Measurements from ENCODE around the gene NEURL1.

The NEURL1 gene

GRCh38 chr10:103550229-103550628 lies 56.7 kb downstream of the NEURL1 start:
- Histone ChIP-seq H3K9me3 (ENCODE audit: control insufficient read depth, low read length) (no peaks in the 10 kb centered on the region), H2BK12ac (ENCODE audit: low read length in 2 of 2) (no peak overlapping the region), H2AK5ac (ENCODE audit: low read length, severe bottlenecking) (no peak overlapping the region), H2BK5ac (ENCODE audit: low read depth, low read length, poor library complexity, severe bottlenecking) (no peak overlapping the region), H3K23ac (ENCODE audit: low read length in 2 of 2) (no peak overlapping the region), H3K14ac (ENCODE audit: low read length in 2 of 2) (no peak overlapping the region), H3K79me1 (replicated peaks; ENCODE audit: low read length, poor library complexity, severe bottlenecking) (no peaks in the 10 kb centered on the region), H3K27me3 (ENCODE audit: control insufficient read depth in 1 of 2, insufficient read depth in 1 of 2, low read length in 2 of 2) (peaks cover 85% of the 10 kb centered on the region in 2 experiments), H3K36me3 (ENCODE audit: control insufficient read depth in 1 of 2, insufficient read depth in 2 of 2, low read depth in 1 of 2, low read length in 2 of 2) (no peaks in the 10 kb centered on the region), H3K4ac (ENCODE audit: low read depth in 1 of 2, low read length in 2 of 2) (no peak overlapping the region), H4K8ac (ENCODE audit: low read length) (no peak overlapping the region), H3K4me3 (ENCODE audit: insufficient read depth in 1 of 2, low read depth in 1 of 2, low read length in 2 of 2) (no peak overlapping the region), H4K91ac (ENCODE audit: low read length) (no peak overlapping the region), H2BK15ac (ENCODE audit: low read depth, poor library complexity, severe bottlenecking) (no peak overlapping the region), H2BK120ac (ENCODE audit: low read depth, low read length) (no peak overlapping the region), H3K4me2 (ENCODE audit: low read length, poor library complexity, severe bottlenecking) (no peak overlapping the region), H3K27ac (ENCODE audit: low read length, poor library complexity, severe bottlenecking) (no peak overlapping the region), H3K18ac (ENCODE audit: low read depth in 1 of 2, low read length in 2 of 2) (no peak overlapping the region), H3K9ac (ENCODE audit: low read length) (no peak overlapping the region), H2AFZ (ENCODE audit: low read depth, low read length) (no peak overlapping the region), H3K4me1 (ENCODE audit: control insufficient read depth, insufficient read depth, low read depth, low read length) (peaks cover 4% of the 10 kb centered on the region)
- 100% methylated on average over 1 of the region's 1 CpG for WGBS
- no peak for DNase-seq

- no peak overlapping the region for H3K14ac ChIP-seq (ENCODE audit: low read length in 2 of 2)
- no peaks in the 10 kb centered on the region for H3K79me1 ChIP-seq (replicated peaks; ENCODE audit: low read length, poor library complexity, severe bottlenecking)
- no peak overlapping the region for H3K4ac ChIP-seq (ENCODE audit: low read depth in 1 of 2, low read length in 2 of 2)
- H3K9ac ChIP-seq (ENCODE audit: low read length), result no peak overlapping the region
- DNase-seq, result no peak
- peaks cover 85 to 87% of the 10 kb centered on the region in 2 experiments for H3K27me3 ChIP-seq (ENCODE audit: control insufficient read depth in 1 of 2, insufficient read depth in 1 of 2, low read length in 2 of 2)
- H3K4me3 ChIP-seq (ENCODE audit: insufficient read depth in 1 of 2, low read depth in 1 of 2, low read length in 2 of 2), result no peak overlapping the region
- no peak overlapping the region for H3K27ac ChIP-seq (ENCODE audit: low read length, poor library complexity, severe bottlenecking)
- H4K91ac ChIP-seq (ENCODE audit: low read length), result no peak overlapping the region
- no peak overlapping the region for H3K23ac ChIP-seq (ENCODE audit: low read length in 2 of 2)
- H3K9me3 ChIP-seq (ENCODE audit: control insufficient read depth, low read length), result no peaks in the 10 kb centered on the region
- H2AFZ ChIP-seq (ENCODE audit: low read depth, low read length), result no peak overlapping the region
- no peak overlapping the region for H2BK5ac ChIP-seq (ENCODE audit: low read depth, low read length, poor library complexity, severe bottlenecking)
- no peak overlapping the region for H3K4me2 ChIP-seq (ENCODE audit: low read length, poor library complexity, severe bottlenecking)
- no peaks in the 10 kb centered on the region for H3K36me3 ChIP-seq (ENCODE audit: control insufficient read depth in 1 of 2, insufficient read depth in 2 of 2, low read depth in 1 of 2, low read length in 2 of 2)
- H2BK15ac ChIP-seq (ENCODE audit: low read depth, poor library complexity, severe bottlenecking), result no peak overlapping the region
- H2AK5ac ChIP-seq (ENCODE audit: low read length, severe bottlenecking), result no peak overlapping the region
- H2BK120ac ChIP-seq (ENCODE audit: low read depth, low read length), result no peak overlapping the region
- no peak overlapping the region for H2BK12ac ChIP-seq (ENCODE audit: low read length in 2 of 2)
- peaks cover 10% of the 10 kb centered on the region for H3K4me1 ChIP-seq (ENCODE audit: control insufficient read depth, insufficient read depth, low read depth, low read length)
- no peak overlapping the region for H4K8ac ChIP-seq (ENCODE audit: low read length)
- no peak overlapping the region for H3K18ac ChIP-seq (ENCODE audit: low read depth in 1 of 2, low read length in 2 of 2)
- WGBS, result 66% methylated on average over 10 of the region's 10 CpGs
Measured at GRCh38 chr10:103551619-103552602, 58.4 kb downstream of the NEURL1 start.

- no peak overlapping the region for H3K27ac ChIP-seq (ENCODE audit: low read length, poor library complexity, severe bottlenecking)
- no peak overlapping the region for H4K91ac ChIP-seq (ENCODE audit: low read length)
- H3K18ac ChIP-seq (ENCODE audit: low read depth in 1 of 2, low read length in 2 of 2), result no peak overlapping the region
- no peak overlapping the region for H2AK5ac ChIP-seq (ENCODE audit: low read length, severe bottlenecking)
- no peaks in the 10 kb centered on the region for H3K9me3 ChIP-seq (ENCODE audit: control insufficient read depth, low read length)
- H3K4me1 ChIP-seq (ENCODE audit: control insufficient read depth, insufficient read depth, low read depth, low read length), result peaks cover 10% of the 10 kb centered on the region
- H2BK15ac ChIP-seq (ENCODE audit: low read depth, poor library complexity, severe bottlenecking), result no peak overlapping the region
- H2BK12ac ChIP-seq (ENCODE audit: low read length in 2 of 2), result no peak overlapping the region
- H2BK120ac ChIP-seq (ENCODE audit: low read depth, low read length), result no peak overlapping the region
- no peaks in the 10 kb centered on the region for H3K36me3 ChIP-seq (ENCODE audit: control insufficient read depth in 1 of 2, insufficient read depth in 2 of 2, low read depth in 1 of 2, low read length in 2 of 2)
- no peak overlapping the region for H2BK5ac ChIP-seq (ENCODE audit: low read depth, low read length, poor library complexity, severe bottlenecking)
- no peak for DNase-seq
- WGBS, result 93% methylated on average over 20 of the region's 20 CpGs
- H3K14ac ChIP-seq (ENCODE audit: low read length in 2 of 2), result no peak overlapping the region
- H3K27me3 ChIP-seq (ENCODE audit: control insufficient read depth in 1 of 2, insufficient read depth in 1 of 2, low read length in 2 of 2), result peaks cover 89 to 90% of the 10 kb centered on the region in 2 experiments
- H3K23ac ChIP-seq (ENCODE audit: low read length in 2 of 2), result no peak overlapping the region
- no peak overlapping the region for H3K9ac ChIP-seq (ENCODE audit: low read length)
- H4K8ac ChIP-seq (ENCODE audit: low read length), result no peak overlapping the region
- no peak overlapping the region for H2AFZ ChIP-seq (ENCODE audit: low read depth, low read length)
- H3K4me2 ChIP-seq (ENCODE audit: low read length, poor library complexity, severe bottlenecking), result no peak overlapping the region
- no peaks in the 10 kb centered on the region for H3K79me1 ChIP-seq (replicated peaks; ENCODE audit: low read length, poor library complexity, severe bottlenecking)
- H3K4me3 ChIP-seq (ENCODE audit: insufficient read depth in 1 of 2, low read depth in 1 of 2, low read length in 2 of 2), result no peak overlapping the region
- H3K4ac ChIP-seq (ENCODE audit: low read depth in 1 of 2, low read length in 2 of 2), result no peak overlapping the region
Measured at GRCh38 chr10:103552856-103553742, 59.6 kb downstream of the NEURL1 start.
